H1 (cell line): Measurements from ENCODE around the gene MAFB. TPM values are rescaled to one million over a fixed set of nuclear protein-coding genes. Genes with fewer than 3 reads are reported as not detected.

Experiments
- CTCF ChIA-PET: fragments of 300-600 bp; sonication (Branson Sonifier 250); formaldehyde crosslinking; loops from one replicate; lab custom pipeline; 2021; ENCODE audit not compliant: partially characterized antibody; lab: Charles Lee
- POLR2A ChIA-PET: fragments of 300-600 bp; sonication (Branson Sonifier 250); formaldehyde crosslinking; loops from one replicate; lab custom pipeline; 2021; ENCODE audit warnings: inconsistent platforms; ENCODE audit not compliant: partially characterized antibody; lab: Charles Lee
- DNase-seq, 2 experiments: peaks; one replicate each; pipeline versions ENCODE4 v3.0.0 to v3.0.0-alpha.2; 2010 to 2022; ENCODE audit warnings: low spot score in 2 of 2, low read depth in 1 of 2, mixed read lengths in 1 of 2
- FAIRE-seq: peaks from 2 replicates; lab custom pipeline; 2011; peaks lifted over from hg19 to GRCh38; lab: Jason Lieb, UNC
- H2AFZ ChIP-seq: 2 replicates; pipeline ENCODE4 v1.8.1; 2012; ENCODE audit warnings: low read length, inconsistent platforms
- H2AK5ac ChIP-seq: 2 replicates; pipeline ENCODE4 v1.6.1; 2013; ENCODE audit warnings: low read depth, low read length
- H2BK120ac ChIP-seq: replicated peaks from 2 replicates; pipeline ENCODE3; 2013; ENCODE audit warnings: low read depth, low read length, inconsistent platforms
- H2BK12ac ChIP-seq: 2 replicates; pipeline ENCODE4 v1.6.1; 2013; ENCODE audit warnings: low read depth, low read length
- H2BK15ac ChIP-seq: 2 replicates; pipeline ENCODE4 v1.6.1; 2013; ENCODE audit warnings: low read length
- H2BK20ac ChIP-seq: 2 replicates; pipeline ENCODE4 v1.6.1; 2013; ENCODE audit warnings: low read length
- H2BK5ac ChIP-seq: 2 replicates; pipeline ENCODE4 v1.6.1; 2013; ENCODE audit warnings: low read depth, low read length
- H3K14ac ChIP-seq: 2 replicates; pipeline ENCODE4 v1.6.1; 2013; ENCODE audit warnings: inconsistent platforms; ENCODE audit not compliant: insufficient read length
- H3K18ac ChIP-seq: 2 replicates; pipeline ENCODE4 v1.6.1; 2013; ENCODE audit warnings: low read length; ENCODE audit errors: extremely low read depth
- H3K23ac ChIP-seq: 2 replicates; pipeline ENCODE4 v1.6.1; 2013; ENCODE audit warnings: inconsistent platforms; ENCODE audit not compliant: insufficient read length
- H3K23me2 ChIP-seq: 2 replicates; pipeline ENCODE4 v1.6.1; 2013; ENCODE audit warnings: low read depth, low read length
- H3K27ac ChIP-seq: 2 replicates; pipeline ENCODE4 v1.6.1; 2011; ENCODE audit warnings: low read depth, low read length, inconsistent platforms
- H3K27me3 ChIP-seq, 4 experiments: replicated peaks in 1 of 4; 1 replicate in 1 of 4; 2 replicates in 3 of 4; pipeline versions ENCODE4 v1.6.1 to v1.8.1; 2011 to 2013; ENCODE audit warnings: low read length in 3 of 4, mild to moderate bottlenecking in 3 of 4, inconsistent platforms in 2 of 4, mixed read lengths in 2 of 4, moderate library complexity in 1 of 4; ENCODE audit not compliant: control insufficient read depth in 3 of 4, insufficient read depth in 3 of 4; ENCODE audit errors: extremely low read depth in 1 of 4
- H3K36me3 ChIP-seq, 4 experiments: 2 replicates each; pipeline versions ENCODE4 v1.6.1 to v1.8.1; 2011 to 2013; ENCODE audit warnings: mild to moderate bottlenecking in 4 of 4, low read length in 3 of 4, moderate library complexity in 2 of 4, control low read depth in 1 of 4, inconsistent platforms in 1 of 4; ENCODE audit not compliant: insufficient read depth in 4 of 4, control insufficient read depth in 2 of 4
- H3K4ac ChIP-seq: replicated peaks from 2 replicates; pipeline ENCODE3; 2013; ENCODE audit warnings: low read length, low read depth, mixed read lengths, inconsistent platforms; ENCODE audit not compliant: insufficient read length
- H3K4me1 ChIP-seq, 4 experiments: replicated peaks in 1 of 4; 1 replicate in 1 of 4; 2 replicates in 3 of 4; pipeline versions ENCODE4 v1.6.1 to v1.8.1; 2011 to 2013; ENCODE audit warnings: low read length in 3 of 4, inconsistent platforms in 2 of 4, mixed read lengths in 1 of 4; ENCODE audit not compliant: insufficient read depth in 4 of 4, control insufficient read depth in 3 of 4
- H3K4me2 ChIP-seq, 2 experiments: 2 replicates each; pipeline versions ENCODE4 v1.6.1 to v1.8.1; 2011 to 2013; ENCODE audit warnings: low read depth in 2 of 2, low read length in 2 of 2, control low read depth in 1 of 2, inconsistent platforms in 1 of 2, mild to moderate bottlenecking in 1 of 2; ENCODE audit not compliant: insufficient read depth in 1 of 2
- H3K4me3 ChIP-seq, 4 experiments: fragments of 200-600, 300-600 bp in 1 of 4; sonication (generic), shearing (Covaris generic), sonication (Bioruptor Twin) in 1 of 4; 2 replicates each; pipeline versions ENCODE4 v1.5.1 to v1.8.1; 2011 to 2016; ENCODE audit warnings: low read length in 4 of 4, low read depth in 3 of 4, control low read depth in 2 of 4, inconsistent platforms in 2 of 4, mild to moderate bottlenecking in 2 of 4, mixed read lengths in 1 of 4, moderate library complexity in 1 of 4; ENCODE audit not compliant: insufficient read depth in 2 of 4; ENCODE audit errors: extremely low read depth in 1 of 4
- H3K56ac ChIP-seq: replicated peaks from 2 replicates; pipeline ENCODE3; 2013; ENCODE audit warnings: low read depth, mild to moderate bottlenecking, mixed read lengths, low read length, inconsistent platforms; ENCODE audit not compliant: insufficient read length
- H3K79me1 ChIP-seq: 2 replicates; pipeline ENCODE4 v1.6.1; 2013; ENCODE audit warnings: low read depth, low read length, control low read depth
- H3K79me2 ChIP-seq, 2 experiments: 2 replicates each; pipeline versions ENCODE4 v1.6.1 to v1.8.1; 2012 to 2013; ENCODE audit warnings: low read length in 2 of 2, mild to moderate bottlenecking in 2 of 2, inconsistent platforms in 1 of 2; ENCODE audit not compliant: insufficient read depth in 2 of 2, control insufficient read depth in 1 of 2
- H3K9ac ChIP-seq, 4 experiments: replicated peaks in 1 of 4; 1 replicate in 1 of 4; 2 replicates in 3 of 4; pipeline versions ENCODE4 v1.6.1 to v1.8.1; 2011 to 2013; ENCODE audit warnings: low read depth in 3 of 4, low read length in 3 of 4, control low read depth in 2 of 4, mild to moderate bottlenecking in 2 of 4, moderate library complexity in 2 of 4, inconsistent platforms in 1 of 4; ENCODE audit errors: extremely low read depth in 1 of 4
- H3K9me3 ChIP-seq, 2 experiments: 2 replicates each; pipeline versions ENCODE4 v1.6.1 to v1.8.1; 2012 to 2013; ENCODE audit warnings: mild to moderate bottlenecking in 2 of 2, moderate library complexity in 2 of 2, control low read depth in 1 of 2, inconsistent platforms in 1 of 2, low read depth in 1 of 2, low read length in 1 of 2, mixed read lengths in 1 of 2; ENCODE audit not compliant: insufficient read depth in 2 of 2
- H4K20me1 ChIP-seq, 2 experiments: replicated peaks in 1 of 2; 2 replicates each; pipeline versions ENCODE3 to v1.8.1; 2011 to 2013; ENCODE audit warnings: inconsistent platforms in 2 of 2, low read length in 2 of 2, mild to moderate bottlenecking in 1 of 2; ENCODE audit not compliant: insufficient read depth in 2 of 2, control insufficient read depth in 1 of 2
- H4K5ac ChIP-seq: 2 replicates; pipeline ENCODE4 v1.6.1; 2013; ENCODE audit warnings: low read length, low read depth, mixed read lengths, inconsistent platforms; ENCODE audit not compliant: insufficient read length
- H4K8ac ChIP-seq: 2 replicates; pipeline ENCODE4 v1.8.0; 2013; ENCODE audit warnings: mild to moderate bottlenecking, moderate library complexity, low read length, inconsistent platforms; ENCODE audit not compliant: insufficient read depth; ENCODE audit errors: extremely low read depth
- H4K91ac ChIP-seq: replicated peaks from 2 replicates; pipeline ENCODE3; 2013; ENCODE audit warnings: low read length, mixed read lengths, inconsistent platforms; ENCODE audit not compliant: insufficient read length
- ASH2L ChIP-seq: fragments of 200-600, 300-600 bp; sonication (generic); IDR thresholded peaks from one replicate; pipeline ENCODE4 v1.7.1; 2017; ENCODE audit warnings: low read length
- CHD1 ChIP-seq: IDR thresholded peaks from 2 replicates; pipeline ENCODE4 v1.6.1; 2012; ENCODE audit warnings: low read depth, low read length, improper control_type of control experiment
- CREB1 ChIP-seq: IDR thresholded peaks from 2 replicates; pipeline ENCODE4 v1.6.1; 2012; ENCODE audit warnings: inconsistent platforms
- HDAC2 ChIP-seq, 2 experiments: fragments of 300-600 bp in 1 of 2; sonication (generic) in 1 of 2; IDR thresholded peaks; 2 replicates each; pipeline ENCODE4 v1.6.1; 2011 to 2012; ENCODE audit warnings: low read depth in 2 of 2, low read length in 2 of 2, mild to moderate bottlenecking in 2 of 2, moderate library complexity in 2 of 2, borderline replicate concordance in 1 of 2, inconsistent platforms in 1 of 2
- NANOG ChIP-seq: IDR thresholded peaks from 2 replicates; pipeline ENCODE4 v1.6.1; 2011; ENCODE audit warnings: low read length, low read depth, mild to moderate bottlenecking, inconsistent platforms; ENCODE audit not compliant: insufficient read depth, poor library complexity, severe bottlenecking
- PHF8 ChIP-seq: fragments of 200-600 bp; sonication (generic); conservative IDR thresholded peaks from 2 replicates; pipeline ENCODE4 v1.7.1; 2012; ENCODE audit warnings: low read depth, mild to moderate bottlenecking, inconsistent platforms, low read length, moderate library complexity
- SAP30 ChIP-seq: fragments of 300-600 bp; sonication (generic); IDR thresholded peaks from 2 replicates; pipeline ENCODE4 v1.7.1; 2012; ENCODE audit warnings: low read length, moderate library complexity, mild to moderate bottlenecking, inconsistent platforms; ENCODE audit not compliant: insufficient read depth, insufficient replicate concordance
- SRF ChIP-seq: IDR thresholded peaks from 2 replicates; pipeline ENCODE4 v1.6.1; 2011; ENCODE audit warnings: mild to moderate bottlenecking, low read depth, low read length, moderate library complexity
- ZNF274 ChIP-seq: IDR thresholded peaks from 2 replicates; pipeline ENCODE4 v1.7.0; 2012; ENCODE audit warnings: low read length, borderline replicate concordance; ENCODE audit errors: extremely low read depth
- WGBS, 2 experiments: shearing (Covaris generic) in 1 of 2; methylation state at CpG; one replicate each; pipeline versions ENCODE4 v1.1.6 to v1.1.7; 2013 to 2015; ENCODE audit warnings: low lambda C conversion rate in 2 of 2, mixed read lengths in 2 of 2, inconsistent platforms in 1 of 2, low coverage in 1 of 2, missing lambda C conversion rate in 1 of 2; ENCODE audit not compliant: insufficient replicate concordance in 2 of 2, insufficient coverage in 1 of 2, insufficient read length in 1 of 2; ENCODE audit errors: extremely low coverage in 1 of 2, missing lambda C conversion rate in 1 of 2; 5-methylcytosine and 5-hydroxymethylcytosine counted together
- polyA plus RNA-seq, 7 experiments: library from polyadenylated mRNA; depleted of rRNA in 3 of 7; stranded (reverse) in 5 of 7; unstranded in 2 of 7; fragments of >200 nt in 5 of 7; fragments of 200-250 nt in 2 of 7; gene quantifications; 1 replicate in 5 of 7; 2 replicates in 1 of 7; 4 replicates in 1 of 7; pipeline versions ENCODE4 v1.2.1 to v1.2.3, GENCODE V29; 2011 to 2013; ENCODE audit warnings: missing spikeins in 2 of 7, mixed read lengths in 2 of 7
- total RNA-seq: library from RNA; stranded (reverse); fragmentation: NEBNext Ultra II Directional; extraction: Animal tissue kit (Norgen Biotek cat#: 25700); gene quantifications from 2 replicates; pipeline ENCODE4 v1.2.1, GENCODE V29; 2021

The MAFB gene
- total and polyA plus RNA-seq, 2 of the 8 experiments (the other 6 are each of a cell fraction or from before 2014, with no cell fraction given) = 0.83 to 1.8 TPM

DNA sequence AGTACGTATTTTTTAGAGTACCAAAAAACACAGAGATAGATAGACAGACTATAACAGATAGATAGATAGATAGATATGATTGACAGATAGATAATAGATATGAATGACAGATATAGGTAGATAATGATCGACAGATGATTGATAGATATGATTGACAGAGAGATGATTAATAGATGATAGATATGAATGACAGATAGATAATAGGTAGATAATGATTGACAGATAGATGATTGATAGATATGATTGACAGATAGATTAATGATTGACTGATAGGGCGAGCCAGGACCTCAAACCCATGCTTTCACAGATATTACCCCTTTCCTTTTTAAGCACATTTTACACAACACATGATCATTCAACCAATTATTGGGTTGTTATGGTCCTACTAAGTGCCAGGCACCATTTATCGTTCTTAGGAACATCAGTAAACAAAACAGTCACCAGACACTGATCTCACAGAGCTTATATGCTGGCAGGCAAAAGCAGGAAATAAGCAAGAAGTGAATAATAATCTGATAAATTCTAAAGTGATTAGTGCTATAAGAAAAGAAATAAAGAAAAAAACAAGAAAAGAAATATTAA lies 11.6 kb downstream of the MAFB start:
- WGBS, 2 experiments = 85% methylated on average over 4 of the region's 4 CpGs; no CpG with 5 or more reads in 1 of the 2 experiments
- H3K9me3 ChIP-seq = no peaks in the 10 kb centered on the region
- no peak for FAIRE-seq
- H3K4me3 ChIP-seq = no peak overlapping the region
- no peaks in the 10 kb centered on the region for H3K79me2 ChIP-seq
- no peak overlapping the region for H4K91ac ChIP-seq
- H3K36me3 ChIP-seq = peaks cover 0 to 2% (median 0%) of the 10 kb centered on the region in 4 experiments; a peak in 1 of 8 replicates
- peaks cover 1% of the 10 kb centered on the region; the same call in 1 of the 2 replicates for H3K23me2 ChIP-seq
- no peak overlapping the region for H3K4me2 ChIP-seq
- DNase-seq = no peak
- peak overlapping the region; percentile 74 for H3K56ac ChIP-seq
- H4K20me1 ChIP-seq = peaks cover 0 to 6% of the 10 kb centered on the region in 2 experiments
- no peak overlapping the region for H4K5ac ChIP-seq
- ChIA-PET CTCF (interaction anchor here (1.0 kb wide), 1 partner anchor 172 kb away, joined by 3 read pairs; no protein-coding TSS in a partner anchor), POLR2A (interaction anchor here (1.5 kb wide), 1 partner anchor 12 kb away, joined by 4 read pairs; the partner anchor contains the start of gene MAFB)
- no peak overlapping the region for H2BK12ac ChIP-seq
- no peak overlapping the region for H2BK5ac ChIP-seq
- H3K4me1 ChIP-seq = peaks cover 0 to 11% (median 4%) of the 10 kb centered on the region in 4 experiments; a peak in 4 of 7 replicates
- H3K4ac ChIP-seq = no peak overlapping the region
- peaks cover 4 to 32% (median 27%) of the 10 kb centered on the region in 4 experiments for H3K27me3 ChIP-seq
- no peaks in the 10 kb centered on the region for H3K79me1 ChIP-seq
- H3K27ac ChIP-seq = no peak overlapping the region
- H2AK5ac ChIP-seq = no peak overlapping the region
- H3K9ac ChIP-seq = no peak overlapping the region
- H4K8ac ChIP-seq = no peak overlapping the region
- H2AFZ ChIP-seq = no peak overlapping the region
- H2BK120ac ChIP-seq = no peak overlapping the region
- no peak overlapping the region for H3K23ac ChIP-seq
- no peak overlapping the region for H3K14ac ChIP-seq
- H3K18ac ChIP-seq = no peak overlapping the region
- H2BK20ac ChIP-seq = no peak overlapping the region
- no peak overlapping the region for H2BK15ac ChIP-seq
- TF ChIP-seq CREB1 = no peak
- TF ChIP-seq SRF = no peak
- no peak for TF ChIP-seq ASH2L
- TF ChIP-seq PHF8 = no peak
- no peak for TF ChIP-seq HDAC2 (IDR thresholded peaks at IDR 0.05; ENCODE audit: borderline replicate concordance in 1 of 2, low read depth in 2 of 2, low read length in 2 of 2)
- no peak for TF ChIP-seq NANOG
- no peak for TF ChIP-seq ZNF274
- TF ChIP-seq SAP30 = no peak
- TF ChIP-seq CHD1 = no peak
